Esophagus muscularis mucosa (tissue), 4 donors: ENCODE measurements around the gene FAM149B1. TPM values are rescaled to one million over a fixed set of nuclear protein-coding genes. Genes with fewer than 3 reads are reported as not detected.

Source experiments
- DNase-seq: peaks from one replicate; pipeline ENCODE4 v3.0.0-alpha.2; 2017; ENCODE audit errors: extremely low spot score
- H3K27ac ChIP-seq, 4 donors: fragments of 200-600 bp; sonication (generic); replicated peaks in 1 of 4; 1 replicate in 3 of 4; 2 replicates in 1 of 4; pipeline ENCODE4 v1.5.1; 2016 to 2019; ENCODE audit warnings: mild to moderate bottlenecking in 1 of 4
- H3K27me3 ChIP-seq, 4 donors: fragments of 200-600 bp; sonication (generic); one replicate each; pipeline versions ENCODE4 v1.5.1 to v1.6.0; 2016 to 2019
- H3K36me3 ChIP-seq, 4 donors: fragments of 200-600 bp; sonication (generic); one replicate each; pipeline ENCODE4 v1.5.1; 2016 to 2019
- H3K4me1 ChIP-seq, 4 donors: fragments of 200-600 bp; sonication (generic); one replicate each; pipeline ENCODE4 v1.5.1; 2016 to 2019
- H3K4me3 ChIP-seq, 4 donors: fragments of 200-600 bp; sonication (generic); 1 replicate in 2 of 4; 2 replicates in 2 of 4; pipeline ENCODE4 v1.5.1; 2016 to 2019; ENCODE audit warnings: mild to moderate bottlenecking in 4 of 4, moderate library complexity in 1 of 4
- H3K9me3 ChIP-seq, 4 donors: fragments of 200-600 bp; sonication (generic); 1 replicate in 3 of 4; 2 replicates in 1 of 4; pipeline ENCODE4 v1.5.1; 2016 to 2019
- EP300 ChIP-seq: sonication (generic); formaldehyde crosslinking; IDR thresholded peaks from one replicate; pipeline ENCODE4 v1.6.1; 2017; ENCODE audit warnings: antibody characterized with exemption
- POLR2A ChIP-seq: fragments of 450-650 bp; IDR thresholded peaks from one replicate; pipeline ENCODE4 v1.6.1; 2017; ENCODE audit warnings: antibody characterized with exemption, moderate library complexity, mild to moderate bottlenecking, low read depth
- POLR2AphosphoS5 ChIP-seq, 2 donors: sonication (generic); formaldehyde crosslinking; IDR thresholded peaks; one replicate each; pipeline ENCODE4 v1.6.1; 2017; ENCODE audit warnings: antibody characterized with exemption in 2 of 2
- WGBS: methylation state at CpG from one replicate; pipeline ENCODE4 v1.1.5; 2018; 5-methylcytosine and 5-hydroxymethylcytosine counted together
- intact Hi-C: fragments of 100-400 bp; cut with DNase I; formaldehyde crosslinking; loops from one replicate; pipeline ENCODE4 v1.15.1; 2023
- total RNA-seq, 4 donors: library from RNA; depleted of rRNA; stranded (reverse); fragments of >200 nt; gene quantifications; one replicate each; pipeline versions ENCODE4 v1.1.0 to v1.2.1, GENCODE V29; 2016
- TF ChIP-seq, protein P1 (sequence below), 3 experiments: fragments of 200-600 bp in 2 of 3; fragments of 450-650 bp in 1 of 3; sonication (generic) in 2 of 3; IDR thresholded peaks; one replicate each; pipeline ENCODE4 v1.5.1; 2017 to 2019; ENCODE audit warnings: antibody characterized with exemption in 3 of 3, mild to moderate bottlenecking in 2 of 3, moderate library complexity in 1 of 3

The FAM149B1 gene
- total RNA-seq, 4 donors from 2014 or later: 14.1 to 18.0 (median 14.9) TPM

DNA sequence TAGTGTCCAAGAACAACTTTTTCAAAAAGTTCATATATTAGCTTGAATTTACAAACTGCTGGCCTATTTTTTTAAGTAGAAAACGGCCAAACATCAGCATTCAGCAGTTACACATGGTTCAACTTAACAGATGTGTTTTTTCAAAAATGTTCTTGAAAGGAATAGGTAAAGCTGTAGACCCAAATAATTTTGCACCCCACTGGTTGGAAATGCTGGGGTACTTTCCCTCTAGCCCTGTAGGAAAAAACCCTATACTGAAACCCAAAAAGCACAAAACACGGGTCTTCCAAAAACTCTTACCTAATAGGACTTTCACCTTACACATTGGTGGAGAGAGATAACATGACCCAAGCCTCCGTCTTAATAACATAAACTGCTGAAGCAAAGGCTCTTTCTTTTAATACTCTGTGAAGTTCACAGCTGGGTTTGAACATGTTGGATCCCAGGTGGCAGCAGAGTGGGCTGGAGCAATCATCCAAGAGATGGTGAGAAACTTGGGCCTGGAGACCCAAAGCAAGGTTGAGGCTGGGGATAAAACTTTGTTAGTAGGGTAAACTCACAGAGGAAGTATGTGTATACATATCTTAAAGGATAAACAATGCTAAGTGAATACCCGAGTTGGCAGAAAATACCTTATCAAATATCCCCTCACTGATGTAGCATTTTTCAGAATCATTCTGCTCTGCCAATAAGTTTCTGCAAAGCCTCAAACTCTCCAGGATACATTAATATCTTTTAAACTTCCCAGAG, 79.8 kb downstream of the FAM149B1 start:
- H3K36me3 ChIP-seq: peaks cover 17 to 47% (median 34%) of the 10 kb centered on the region in 4 donors

DNA sequence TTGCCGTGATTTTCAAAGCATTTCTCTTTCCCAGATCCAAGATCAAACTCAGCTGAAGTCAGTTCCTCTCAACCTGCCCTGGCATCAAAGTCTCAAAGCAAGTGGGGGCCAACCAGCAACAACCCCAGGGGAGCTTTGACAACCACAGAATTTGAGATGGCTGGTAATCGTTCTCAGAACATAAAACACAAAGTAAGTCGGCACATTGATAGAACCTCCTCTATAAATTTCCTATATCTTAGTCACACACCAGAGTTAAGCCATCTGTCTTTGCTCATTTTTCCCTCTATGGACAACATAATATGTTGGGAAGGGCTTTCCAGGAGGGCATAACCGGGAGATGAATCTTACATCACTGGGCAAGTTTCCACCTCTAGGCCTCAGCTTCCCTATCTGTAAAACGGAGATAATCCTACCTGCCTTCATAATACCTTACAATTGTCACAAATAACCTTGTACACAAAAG, 80.4 kb downstream of the FAM149B1 start:
- TF ChIP-seq EP300: no peak
- TF ChIP-seq POLR2A: no peak
- TF ChIP-seq POLR2AphosphoS5 (IDR thresholded peaks at IDR 0.05): no peak
- TF ChIP-seq, protein P1, sequence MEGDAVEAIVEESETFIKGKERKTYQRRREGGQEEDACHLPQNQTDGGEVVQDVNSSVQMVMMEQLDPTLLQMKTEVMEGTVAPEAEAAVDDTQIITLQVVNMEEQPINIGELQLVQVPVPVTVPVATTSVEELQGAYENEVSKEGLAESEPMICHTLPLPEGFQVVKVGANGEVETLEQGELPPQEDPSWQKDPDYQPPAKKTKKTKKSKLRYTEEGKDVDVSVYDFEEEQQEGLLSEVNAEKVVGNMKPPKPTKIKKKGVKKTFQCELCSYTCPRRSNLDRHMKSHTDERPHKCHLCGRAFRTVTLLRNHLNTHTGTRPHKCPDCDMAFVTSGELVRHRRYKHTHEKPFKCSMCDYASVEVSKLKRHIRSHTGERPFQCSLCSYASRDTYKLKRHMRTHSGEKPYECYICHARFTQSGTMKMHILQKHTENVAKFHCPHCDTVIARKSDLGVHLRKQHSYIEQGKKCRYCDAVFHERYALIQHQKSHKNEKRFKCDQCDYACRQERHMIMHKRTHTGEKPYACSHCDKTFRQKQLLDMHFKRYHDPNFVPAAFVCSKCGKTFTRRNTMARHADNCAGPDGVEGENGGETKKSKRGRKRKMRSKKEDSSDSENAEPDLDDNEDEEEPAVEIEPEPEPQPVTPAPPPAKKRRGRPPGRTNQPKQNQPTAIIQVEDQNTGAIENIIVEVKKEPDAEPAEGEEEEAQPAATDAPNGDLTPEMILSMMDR (IDR thresholded peaks at IDR 0.05): no peak
- H3K9me3 ChIP-seq: no peaks in the 10 kb centered on the region
- intact Hi-C loops: no loop called here
- H3K27ac ChIP-seq: peak overlapping the region; percentile 80 to 88 (median 84)
- 82% methylated on average over 5 of the region's 5 CpGs for WGBS
- H3K4me1 ChIP-seq: peaks cover 30 to 56% (median 47%) of the 10 kb centered on the region in 4 donors
- DNase-seq: no peak
- no peak overlapping the region for H3K4me3 ChIP-seq
- H3K27me3 ChIP-seq: no peaks in the 10 kb centered on the region
- peaks cover 11 to 41% (median 28%) of the 10 kb centered on the region in 4 donors for H3K36me3 ChIP-seq

More for the DNA sequence above, 79.8 kb downstream of the FAM149B1 start:
- 36% methylated on average over 4 of the region's 4 CpGs for WGBS
- peak overlapping the region; percentile 76 to 90 (median 82) for H3K4me3 ChIP-seq
- no peaks in the 10 kb centered on the region for H3K9me3 ChIP-seq
- H3K27ac ChIP-seq: peak overlapping the region; percentile 80 to 88 (median 84)
- no peak for TF ChIP-seq POLR2A
- no peak for DNase-seq
- H3K4me1 ChIP-seq: peaks cover 27 to 52% (median 44%) of the 10 kb centered on the region in 4 donors
- no peaks in the 10 kb centered on the region for H3K27me3 ChIP-seq
- intact Hi-C loops: no loop called here

DNA sequence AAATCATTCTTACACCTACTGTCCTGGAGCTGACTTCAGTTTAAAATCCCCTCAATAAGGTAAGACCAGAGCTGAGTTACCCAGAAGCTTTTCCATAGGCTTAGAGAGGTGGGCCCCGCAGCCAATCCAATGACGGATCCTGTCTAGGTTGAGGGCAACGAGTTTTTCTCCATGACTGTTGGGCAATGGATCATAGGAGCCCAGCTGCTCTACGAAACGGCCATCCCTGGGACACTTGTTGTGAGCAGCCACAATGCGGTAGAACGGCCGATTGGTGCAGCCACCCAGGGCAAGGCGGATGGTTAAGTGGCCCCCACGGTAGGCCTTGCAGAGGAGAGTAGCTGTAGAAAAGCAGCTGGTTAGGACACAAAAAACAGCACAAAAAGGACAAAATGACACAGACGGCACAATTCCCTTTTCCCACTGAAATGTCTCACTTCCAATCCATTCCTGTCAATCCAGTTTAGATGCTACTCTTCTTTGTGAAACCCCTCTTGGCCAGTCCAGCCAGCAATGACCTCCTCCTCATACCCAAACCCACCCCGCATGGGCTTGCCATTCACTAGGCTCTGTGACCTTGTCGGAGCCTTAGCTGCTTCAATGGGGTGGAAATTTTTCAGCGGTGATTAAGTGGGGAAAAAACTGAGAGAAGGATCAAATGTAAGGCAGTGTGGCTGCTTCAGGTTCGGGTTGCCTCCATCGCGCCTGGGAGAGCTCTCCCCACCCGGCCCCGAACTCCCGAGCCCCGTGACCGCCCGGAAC, 83.9 kb downstream of the FAM149B1 start:
- intact Hi-C loops: loop anchor here (5.0 kb wide), 1 partner anchor 160 kb away; the partner anchor contains the start of gene ANXA7
- Histone ChIP-seq H3K27me3 (no peaks in the 10 kb centered on the region), H3K9me3 (no peaks in the 10 kb centered on the region), H3K36me3 (peaks cover 4 to 23% (median 20%) of the 10 kb centered on the region in 4 donors), H3K4me3 (peak overlapping the region; percentile 67 to 94 (median 82)), H3K27ac (peak overlapping the region; percentile 85 to 94 (median 90)), H3K4me1 (peaks cover 26 to 49% (median 40%) of the 10 kb centered on the region in 4 donors)
- DNase-seq: peak; percentile 31
- 20% methylated on average over 23 of the region's 23 CpGs for WGBS
- TF ChIP-seq, protein P1 (IDR thresholded peaks at IDR 0.05): no peak
- TF ChIP-seq POLR2AphosphoS5 (IDR thresholded peaks at IDR 0.05) (no peak), EP300 (no peak), POLR2A (no peak)

DNA sequence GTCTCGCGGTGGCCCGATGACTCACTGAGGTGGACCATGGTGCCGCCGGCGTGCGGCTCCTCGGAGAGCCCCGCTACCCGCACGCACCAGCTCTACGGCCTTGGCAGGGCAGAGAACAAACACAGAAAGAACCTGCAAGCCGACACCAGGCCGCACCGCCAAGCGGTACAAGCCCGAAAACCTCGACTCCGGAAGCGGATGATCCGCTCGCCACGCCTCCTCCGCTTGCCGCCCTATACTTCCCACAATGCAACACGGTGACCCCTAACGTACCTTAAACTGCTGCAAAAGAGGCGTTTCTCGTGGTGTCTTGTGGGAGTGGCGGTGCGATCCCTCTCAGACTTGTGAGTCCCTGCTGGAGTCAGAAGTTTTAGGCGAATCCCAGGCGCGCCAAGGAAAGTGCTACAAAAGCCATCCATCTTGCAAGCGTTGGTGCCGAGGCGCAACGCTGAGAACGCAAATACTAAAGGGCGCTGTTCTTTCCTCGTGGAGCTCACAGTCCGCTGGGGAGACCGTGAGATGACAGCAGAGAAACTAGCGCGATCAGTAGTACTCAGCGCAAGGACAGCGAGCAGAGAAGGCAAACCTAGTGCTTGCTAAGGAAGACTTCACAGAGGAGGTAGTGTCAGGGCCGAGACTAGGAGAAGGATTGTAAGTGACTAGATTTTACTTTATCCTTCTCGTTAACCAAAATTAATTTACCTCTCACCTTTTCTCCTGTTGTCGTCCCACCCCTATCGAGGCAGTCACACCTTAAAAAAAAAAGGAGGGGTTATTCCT, 84.7 kb downstream of the FAM149B1 start, which contains the start of gene MRPS16:
Gene MRPS16, minus strand, starts transcription at position 200 of the 780 bp plus-strand sequence. Its CDS starts 162 bp downstream, at position 38.
- Histone ChIP-seq H3K4me1 (peaks cover 24 to 45% (median 37%) of the 10 kb centered on the region in 4 donors), H3K36me3 (peaks cover 4 to 23% (median 20%) of the 10 kb centered on the region in 4 donors), H3K4me3 (peak within 1 kb of the TSS; percentile 67 to 94 (median 82)), H3K27me3 (no peaks in the 10 kb centered on the region), H3K27ac (peak within 1 kb of the TSS; percentile 85 to 94 (median 90)), H3K9me3 (no peaks in the 10 kb centered on the region)
- WGBS: under 1% methylated on average over 30 of the region's 51 CpGs
- peak; percentile 97 for DNase-seq
- intact Hi-C loops: loop anchor here (5.0 kb wide), 1 partner anchor 160 kb away; the partner anchor contains the start of gene ANXA7
- TF ChIP-seq EP300 (no peak), POLR2AphosphoS5 (IDR thresholded peaks at IDR 0.05) (peak; percentile 94 to 100), POLR2A (peak; percentile 26)
- TF ChIP-seq, protein P1 (IDR thresholded peaks at IDR 0.05): peak in 1 of 3 experiments; percentile 25
